ENCODE data around the gene DDX1.
A peak's percentile ranks its signal among the peaks of the same experiment; 100 is the strongest.

DDX1 gene

GRCh38 chr2:15633043-15633970, 41.6 kb downstream of the DDX1 start:
- no peak for DNase-seq

- DNase-seq: no peak
These were observed 42.3 kb downstream of the DDX1 start for GRCh38 chr2:15633971-15634346.

- no peak for DNase-seq
These were observed 43.3 kb downstream of the DDX1 start for GRCh38 chr2:15634846-15635490.

GRCh38 chr2:15636972-15637785, 45.5 kb downstream of the DDX1 start:
- DNase-seq: peak; percentile 61 to 86

GRCh38 chr2:15638720-15639119, 47.1 kb downstream of the DDX1 start:
- DNase-seq: no peak

GRCh38 chr2:15639323-15640251, 47.9 kb downstream of the DDX1 start:
- no peak for DNase-seq

- no peak for DNase-seq
These were observed 48.6 kb downstream of the DDX1 start for GRCh38 chr2:15640261-15640711.

- no peak for DNase-seq
These were observed 49.1 kb downstream of the DDX1 start for GRCh38 chr2:15640784-15641183.

- no peak for DNase-seq
These were observed 49.9 kb downstream of the DDX1 start for GRCh38 chr2:15641530-15641982.

- DNase-seq: no peak
These were observed 50.5 kb downstream of the DDX1 start for GRCh38 chr2:15642011-15642814.

GRCh38 chr2:15642815-15643500, 51.3 kb downstream of the DDX1 start:
- DNase-seq: no peak

GRCh38 chr2:15643791-15644585, 52.3 kb downstream of the DDX1 start:
- no peak for DNase-seq

GRCh38 chr2:15645300-15645699, 53.6 kb downstream of the DDX1 start:
- DNase-seq: no peak

- DNase-seq: no peak
These were observed 54.2 kb downstream of the DDX1 start for GRCh38 chr2:15645720-15646385.

- no peak for DNase-seq
These were observed 55.0 kb downstream of the DDX1 start for GRCh38 chr2:15646661-15647060.

- no peak for DNase-seq
These were observed 56.2 kb downstream of the DDX1 start for GRCh38 chr2:15647622-15648590.

- DNase-seq: no peak
These were observed 57.2 kb downstream of the DDX1 start for GRCh38 chr2:15648593-15649525.
